ENCODE results near the gene OPALIN.

OPALIN gene

GRCh38 chr10:96371356-96371755 lies 12.6 kb upstream of the OPALIN start:
- no peak for DNase-seq

- DNase-seq = peak; percentile 20
Observed at GRCh38 chr10:96370584-96371157, 11.9 kb upstream of the OPALIN start.

- no peak for DNase-seq
Observed at GRCh38 chr10:96369890-96370583, 11.2 kb upstream of the OPALIN start.

GRCh38 chr10:96368971-96369370 lies 10.2 kb upstream of the OPALIN start:
- DNase-seq = no peak

DNA sequence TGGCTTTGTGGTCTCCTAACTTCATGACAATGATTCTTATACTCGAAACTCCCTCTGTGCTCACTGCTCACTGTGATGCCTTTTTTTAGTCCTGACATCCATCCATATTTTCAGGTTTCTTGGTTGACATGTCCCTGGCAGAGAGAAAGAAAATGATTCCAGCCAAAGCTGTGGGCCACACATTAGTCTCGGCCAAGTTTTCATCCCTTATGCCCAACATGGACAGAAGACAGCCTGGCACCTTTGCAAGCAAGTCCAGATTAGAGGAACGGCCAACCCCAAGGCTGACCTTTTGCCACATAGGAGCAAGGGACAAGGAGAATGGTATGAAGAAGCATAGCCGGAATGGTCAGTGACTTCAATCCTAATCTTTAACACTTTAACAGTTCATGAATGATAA lies 8.7 kb upstream of the OPALIN start:
- no peak for DNase-seq

DNA sequence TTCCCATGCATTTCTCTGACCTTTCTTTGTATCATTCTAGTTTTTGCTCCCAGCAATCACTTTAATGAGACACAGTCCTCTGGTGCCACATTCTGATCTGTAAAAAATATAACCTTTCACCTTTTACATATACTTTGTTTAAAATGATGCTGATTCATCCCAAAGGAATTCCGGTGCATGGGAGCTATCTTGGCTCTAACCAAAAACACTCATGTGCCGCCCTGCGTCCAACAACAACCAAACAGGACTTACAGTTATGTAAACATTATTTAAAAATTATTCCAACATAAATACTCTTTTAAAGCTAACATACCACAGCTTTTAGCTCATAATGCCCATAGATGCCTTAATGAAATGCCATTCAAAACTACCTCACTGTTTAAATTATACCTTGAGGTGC lies 7.7 kb upstream of the OPALIN start:
- DNase-seq = no peak

GRCh38 chr10:96365571-96365970 lies 6.8 kb upstream of the OPALIN start:
- no peak for DNase-seq

- no peak for DNase-seq
Observed at GRCh38 chr10:96360766-96361165, 2.0 kb upstream of the OPALIN start.

- DNase-seq = no peak
Observed at GRCh38 chr10:96360331-96360730, 1.5 kb upstream of the OPALIN start.

DNA sequence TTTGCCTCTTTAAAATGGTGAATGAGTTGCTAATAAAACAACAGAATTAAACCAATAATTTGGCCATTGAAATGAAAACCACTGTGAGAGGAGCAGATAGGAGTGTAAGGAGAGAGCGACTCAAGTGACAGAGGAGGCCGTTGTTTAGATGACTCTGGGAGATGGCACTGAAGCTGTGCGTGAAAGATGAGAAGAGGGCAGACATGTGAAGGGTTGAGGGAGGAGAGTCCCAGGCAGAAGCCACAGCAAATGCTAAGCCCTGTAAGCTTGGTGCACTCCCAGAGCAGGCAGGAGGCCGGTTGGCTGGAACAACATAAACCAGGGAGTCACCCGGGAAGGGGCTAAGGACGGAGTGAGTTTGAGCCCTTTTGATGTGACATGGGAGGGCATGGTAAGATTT lies 814 bp upstream of the OPALIN start:
- DNase-seq = no peak

GRCh38 chr10:96357038-96357620 lies 1.7 kb downstream of the OPALIN start:
- no peak for DNase-seq

- DNase-seq = no peak
Observed at GRCh38 chr10:96352582-96352981, 6.2 kb downstream of the OPALIN start.

- DNase-seq = no peak
Observed at GRCh38 chr10:96352027-96352426, 6.8 kb downstream of the OPALIN start.

GRCh38 chr10:96346295-96346694 lies 12.5 kb downstream of the OPALIN start:
- no peak for DNase-seq

DNA sequence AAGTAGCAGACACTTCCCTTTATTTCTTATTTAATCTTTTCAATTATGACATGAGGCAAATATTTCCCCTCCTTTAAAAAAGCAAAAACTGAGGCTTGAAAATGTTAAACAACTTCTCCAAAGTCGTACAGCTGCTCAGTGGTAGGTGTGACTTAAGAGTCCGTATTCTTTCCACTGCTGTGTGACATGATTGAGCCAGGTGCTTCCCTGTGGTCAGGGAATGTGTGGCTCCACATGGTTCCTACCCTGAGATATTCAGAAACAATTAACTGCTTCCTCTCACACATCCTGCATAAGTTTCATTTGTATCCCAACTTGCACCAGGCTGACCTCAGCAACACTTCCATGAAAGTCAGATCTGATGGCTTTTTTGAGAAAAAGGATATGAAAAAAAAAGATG lies 13.6 kb downstream of the OPALIN start:
- no peak for DNase-seq

DNA sequence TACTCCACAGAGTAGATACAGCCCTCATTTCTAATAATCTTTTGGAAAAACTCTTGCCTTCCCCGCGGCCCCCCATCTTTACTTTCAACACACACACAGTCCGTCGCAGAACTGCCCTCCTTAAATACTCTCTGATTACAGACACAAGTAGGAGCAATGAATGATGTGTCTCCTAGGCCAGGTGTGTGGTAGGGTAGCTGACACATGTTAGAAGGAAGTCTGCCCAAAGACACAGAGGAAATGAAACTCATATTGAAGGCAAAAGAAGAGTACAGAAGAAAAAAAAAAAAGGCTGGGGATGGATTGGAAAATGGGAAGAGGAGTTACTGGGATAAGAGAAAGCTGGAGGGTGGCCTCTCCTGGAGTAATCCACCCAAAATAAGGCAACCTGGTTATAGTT lies 14.6 kb downstream of the OPALIN start:
- peak; percentile 1 for DNase-seq

- DNase-seq = no peak
Observed at GRCh38 chr10:96342402-96342801, 16.4 kb downstream of the OPALIN start.

DNA sequence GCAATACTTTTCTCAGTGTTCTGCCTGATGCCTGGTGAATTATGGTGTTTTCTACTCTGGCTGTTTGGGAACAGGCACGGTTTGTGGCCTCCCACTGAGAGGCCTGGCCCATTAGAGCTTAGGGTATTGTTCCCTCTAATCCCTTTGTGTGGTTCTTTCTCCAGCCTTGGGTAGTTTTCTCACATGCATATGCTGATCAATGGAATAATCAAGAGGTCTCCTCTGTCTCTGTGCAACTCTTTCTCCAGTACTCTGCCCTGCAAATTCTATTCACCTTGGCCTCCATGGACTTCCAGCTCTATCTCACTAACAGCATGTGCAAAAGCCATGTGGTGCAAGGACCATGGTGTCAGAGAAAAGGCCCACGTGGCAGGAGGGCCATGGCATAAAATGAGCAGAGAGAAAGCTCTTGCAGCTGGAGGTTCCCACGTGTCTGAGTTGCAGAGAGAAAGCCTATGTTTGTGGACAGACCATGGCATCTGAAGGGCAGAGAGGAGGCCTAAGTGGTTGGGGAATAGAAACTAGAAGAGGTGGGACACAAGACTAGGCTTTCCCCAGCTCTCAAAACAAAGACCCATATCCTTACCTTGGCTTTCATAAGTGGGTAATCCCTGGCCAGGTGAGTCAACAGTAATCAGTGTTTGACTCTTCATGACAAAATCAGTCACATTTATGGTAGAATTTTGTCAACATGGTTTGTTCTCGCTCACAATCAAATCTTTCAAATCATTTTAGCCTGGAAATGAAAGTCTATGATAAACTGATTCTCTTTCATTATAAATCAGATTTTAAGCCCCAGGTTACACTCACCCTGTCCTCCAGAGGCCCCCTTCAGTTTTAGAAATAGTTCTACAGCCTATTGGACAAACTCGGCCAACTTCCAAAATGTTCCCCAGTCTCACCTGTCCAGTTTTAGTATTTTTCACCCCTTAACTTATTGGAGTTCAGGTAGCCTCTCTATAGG lies 17.3 kb downstream of the OPALIN start:
- DNase-seq = no peak

- DNase-seq = peak; percentile 56
Observed at GRCh38 chr10:96339956-96340904, 18.6 kb downstream of the OPALIN start.

DNA sequence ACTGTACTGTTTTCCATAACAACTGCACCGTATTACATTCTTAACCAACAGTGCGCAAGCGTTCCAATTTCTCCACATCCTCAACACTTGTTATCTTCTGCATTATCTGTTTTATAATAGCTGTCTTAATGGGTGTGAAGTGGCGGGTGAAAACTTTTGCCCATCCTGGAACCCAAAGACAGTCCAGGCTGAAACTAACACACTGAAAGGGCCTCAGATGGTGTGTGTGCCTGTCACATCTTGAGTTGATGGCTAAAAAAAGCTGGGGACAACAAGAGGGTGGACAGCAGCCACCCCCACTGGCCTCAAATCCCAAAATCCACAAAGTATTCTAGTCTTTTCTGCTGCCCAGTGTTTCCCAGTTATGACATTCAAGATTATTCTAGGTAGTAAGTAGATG lies 19.4 kb downstream of the OPALIN start:
- no peak for DNase-seq

GRCh38 chr10:96338279-96338925 lies 20.4 kb downstream of the OPALIN start:
- DNase-seq = no peak

DNA sequence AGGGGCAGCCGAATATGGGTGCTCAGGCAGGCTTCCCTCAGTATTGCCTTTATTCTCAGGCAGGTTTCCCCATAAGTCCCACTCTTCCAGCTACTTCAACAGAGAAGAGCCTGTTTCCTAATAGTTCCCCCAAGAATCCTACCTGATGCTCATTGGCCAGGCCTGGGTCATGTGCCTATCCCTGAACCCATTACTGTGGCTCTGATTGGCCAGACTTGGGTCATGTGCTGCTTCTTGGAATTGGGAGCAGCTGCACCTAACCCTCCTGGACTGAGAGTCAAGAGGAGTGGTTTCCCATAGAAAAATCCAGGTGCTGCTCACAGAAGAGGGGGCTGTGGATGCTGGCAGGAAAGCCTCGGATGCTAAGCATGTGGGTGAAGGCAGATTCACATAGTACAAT lies 21.7 kb downstream of the OPALIN start:
- DNase-seq = no peak
